IPS DF 19.7 (cell line): ENCODE results near the gene PPM1M.

Experiments used
- DNase-seq: peaks from one replicate; pipeline ENCODE4 v3.0.0-alpha.2; 2013; ENCODE audit warnings: low read depth, low spot score

PPM1M gene

GRCh38 chr3:52295671-52296208 is 50.2 kb downstream of the PPM1M start:
- DNase-seq, result no peak

- DNase-seq, result no peak
Observed at GRCh38 chr3:52297242-52298148, 51.9 kb downstream of the PPM1M start.

DNA sequence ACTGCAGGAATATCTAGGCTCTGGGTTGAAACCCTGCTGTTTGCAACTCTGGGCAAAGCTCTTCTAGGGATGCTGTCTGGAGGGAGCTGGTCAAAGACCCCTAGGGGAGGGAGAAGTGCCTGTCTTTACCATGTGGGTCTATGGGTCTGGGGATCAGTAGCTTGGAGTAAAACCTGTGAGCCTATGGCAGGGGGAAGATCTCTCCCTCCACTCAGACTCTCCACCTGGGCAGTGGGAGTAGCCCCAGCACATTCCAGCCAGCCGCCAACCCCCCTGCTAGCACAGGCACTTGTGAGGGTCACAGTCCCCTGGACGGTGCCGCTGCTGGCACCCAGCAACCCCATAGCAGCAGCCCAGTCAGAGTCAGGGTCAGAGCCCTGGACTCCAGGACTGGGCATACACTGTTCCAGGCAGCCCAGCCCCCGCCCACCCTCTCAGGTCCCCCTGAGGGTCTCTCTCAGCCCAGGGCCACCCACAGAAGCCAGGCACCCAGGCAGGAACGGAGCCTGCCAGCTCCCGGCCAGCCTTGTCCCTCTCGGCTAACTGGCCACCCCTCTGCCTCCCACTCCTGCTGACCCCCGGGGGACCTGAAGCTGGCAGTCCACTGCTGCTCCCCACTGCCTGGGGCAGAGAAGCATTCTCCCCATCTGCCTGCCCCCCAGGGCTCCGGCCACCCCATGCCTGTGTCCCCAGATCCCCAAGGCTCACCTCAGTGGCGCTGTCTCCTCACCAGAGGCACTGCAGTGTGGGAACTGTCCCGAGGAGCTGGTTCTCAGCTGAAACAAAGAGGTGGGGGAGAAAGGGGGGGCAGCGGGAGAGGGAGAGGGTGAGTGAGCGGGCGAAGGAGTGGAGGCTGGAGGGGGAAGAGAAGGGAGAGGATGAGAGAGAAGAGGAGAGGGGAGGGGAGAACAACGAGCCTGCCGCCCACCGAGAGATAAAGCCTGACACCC is 52.9 kb downstream of the PPM1M start:
- DNase-seq, result no peak

DNA sequence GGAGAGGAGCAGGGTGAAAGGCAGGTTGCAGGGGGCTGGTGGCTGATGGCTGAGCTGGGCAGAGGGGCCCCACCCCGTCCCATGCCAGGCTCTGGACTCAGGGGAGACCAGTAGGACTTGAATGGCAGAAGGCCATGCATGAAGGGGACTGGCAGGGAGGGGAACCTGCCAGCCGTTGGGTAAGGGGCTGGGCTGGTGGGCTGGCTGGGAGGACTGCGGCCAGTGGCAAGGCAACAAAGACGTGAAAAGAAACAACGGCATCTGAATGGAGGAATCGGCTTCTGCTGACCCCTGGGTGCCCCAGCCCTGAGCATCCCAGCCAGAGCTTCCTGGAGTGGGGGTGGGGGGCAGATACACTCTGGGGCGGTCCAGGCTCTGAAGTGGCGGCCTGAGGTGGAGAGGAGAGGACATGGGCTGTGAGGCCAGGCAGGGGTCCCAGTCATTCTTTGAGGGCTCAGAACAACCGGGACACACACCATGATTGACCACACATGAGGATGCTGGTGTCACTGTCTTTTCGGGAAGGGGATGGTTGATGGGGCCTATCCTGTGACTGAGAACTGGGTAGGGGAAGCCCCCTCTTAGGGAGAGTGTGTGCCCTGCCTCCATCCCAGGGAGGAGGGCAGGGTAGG is 53.8 kb downstream of the PPM1M start:
- no peak for DNase-seq
